ENCODE results near the gene TLX3. TPM values are rescaled to one million over a fixed set of nuclear protein-coding genes. Genes with fewer than 3 reads are reported as not detected.

TLX3 gene
- total and polyA plus RNA-seq, 2 of the 8 experiments (the other 6 are each of a cell fraction or from before 2014, with no cell fraction given), result not detected

DNA sequence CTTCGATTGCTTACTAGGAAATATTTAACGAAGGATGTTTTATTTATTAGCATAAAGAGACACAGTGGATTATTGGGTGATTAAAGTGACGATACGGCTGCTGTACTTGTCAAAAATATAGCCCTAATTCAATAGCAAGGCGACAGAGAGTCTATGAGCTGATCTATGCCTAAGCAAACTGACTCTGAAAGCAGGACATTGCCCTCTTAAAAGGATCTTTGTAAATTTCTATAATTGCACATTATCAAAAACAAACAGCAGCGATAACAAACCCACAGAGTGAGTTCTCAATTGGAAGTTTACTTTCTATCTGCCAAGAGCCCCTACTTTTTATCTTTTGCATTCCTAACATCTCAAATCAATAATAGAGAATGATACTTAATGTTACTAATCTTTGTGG is 31.4 kb downstream of the TLX3 start (continued):
- no peak for TF ChIP-seq RBBP5 (IDR thresholded peaks at IDR 0.05; ENCODE audit: borderline replicate concordance, low read depth, low read length)
- TF ChIP-seq, protein P1, sequence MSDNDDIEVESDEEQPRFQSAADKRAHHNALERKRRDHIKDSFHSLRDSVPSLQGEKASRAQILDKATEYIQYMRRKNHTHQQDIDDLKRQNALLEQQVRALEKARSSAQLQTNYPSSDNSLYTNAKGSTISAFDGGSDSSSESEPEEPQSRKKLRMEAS (IDR thresholded peaks at IDR 0.05), result no peak

Measured in H1 (cell line).